Measurements from ENCODE around the gene SPRTN. TPM values are rescaled to one million over a fixed set of nuclear protein-coding genes. Genes with fewer than 3 reads are reported as not detected.

Gene SPRTN
- total and polyA plus RNA-seq, 7 donors, result 4.3 to 14.8 (median 9.1) TPM

GRCh38 chr1:231329483-231329882, 8.6 kb upstream of the SPRTN start:
- no peak for DNase-seq
- H3K27me3 ChIP-seq (ENCODE audit: insufficient read depth in 3 of 3, low read length in 2 of 3), result no peaks in the 10 kb centered on the region
- no peak overlapping the region for H3K4me3 ChIP-seq
- 90 to 93% (median 92%) methylated on average over 7 of the region's 7 CpGs for WGBS, 3 donors
- H3K27ac ChIP-seq, result no peak overlapping the region
- no peaks in the 10 kb centered on the region for H3K9me3 ChIP-seq
- no peak for ATAC-seq
- intact Hi-C loops (cut with DNase I), result loop anchor here in 1 of 2 donors (5.0 kb wide), 1 partner anchor 52 kb away; no protein-coding TSS in a partner anchor
- H3K36me3 ChIP-seq (ENCODE audit: insufficient read depth in 1 of 2, low read depth in 1 of 2), result peaks cover 0 to 4% of the 10 kb centered on the region in 2 donors
- no peak for TF ChIP-seq CTCF (IDR thresholded peaks at IDR 0.05)
- peaks cover 23% of the 10 kb centered on the region for H3K4me1 ChIP-seq

- Histone ChIP-seq H3K36me3 (ENCODE audit: insufficient read depth in 1 of 2, low read depth in 1 of 2) (peaks cover 0 to 10% of the 10 kb centered on the region in 2 donors), H3K27ac (no peak overlapping the region), H3K9me3 (no peaks in the 10 kb centered on the region), H3K4me1 (peaks cover 40% of the 10 kb centered on the region), H3K27me3 (ENCODE audit: insufficient read depth in 3 of 3, low read length in 2 of 3) (no peaks in the 10 kb centered on the region), H3K4me3 (peak overlapping the region; percentile 95)
- ATAC-seq (no peak), DNase-seq (no peak)
- 33 to 68% (median 39%) methylated on average over 1 of the region's 1 CpG for WGBS, 3 donors
- intact Hi-C loops (cut with DNase I), result loop anchor here in 1 of 2 donors (2.0 kb wide), 1 partner anchor 50 kb away; no protein-coding TSS in a partner anchor
- no peak for TF ChIP-seq CTCF (IDR thresholded peaks at IDR 0.05)
These were observed 5.3 kb upstream of the SPRTN start for GRCh38 chr1:231332761-231333160.

GRCh38 chr1:231334079-231334666, 3.9 kb upstream of the SPRTN start:
- TF ChIP-seq CTCF (IDR thresholded peaks at IDR 0.05), result no peak
- H3K4me1 ChIP-seq, result peaks cover 47% of the 10 kb centered on the region
- peak overlapping the region; percentile 36 for H3K27ac ChIP-seq
- peak overlapping the region; percentile 95 for H3K4me3 ChIP-seq
- no peak for ATAC-seq
- DNase-seq, result no peak
- WGBS, 3 donors, result 32 to 40% (median 33%) methylated on average over 1 of the region's 1 CpG
- intact Hi-C loops (cut with DNase I), result no loop called here
- no peaks in the 10 kb centered on the region for H3K27me3 ChIP-seq (ENCODE audit: insufficient read depth in 3 of 3, low read length in 2 of 3)
- H3K36me3 ChIP-seq (ENCODE audit: insufficient read depth in 1 of 2, low read depth in 1 of 2), result peaks cover 0 to 10% of the 10 kb centered on the region in 2 donors
- H3K9me3 ChIP-seq, result no peaks in the 10 kb centered on the region

GRCh38 chr1:231334952-231335351, 3.1 kb upstream of the SPRTN start:
- DNase-seq, result no peak
- no peak for ATAC-seq
- 87 to 92% (median 88%) methylated on average over 6 of the region's 6 CpGs for WGBS, 3 donors
- no peak for TF ChIP-seq CTCF (IDR thresholded peaks at IDR 0.05)
- Histone ChIP-seq H3K27me3 (ENCODE audit: insufficient read depth in 3 of 3, low read length in 2 of 3) (no peaks in the 10 kb centered on the region), H3K9me3 (no peaks in the 10 kb centered on the region), H3K36me3 (ENCODE audit: insufficient read depth in 1 of 2, low read depth in 1 of 2) (peaks cover 0 to 10% of the 10 kb centered on the region in 2 donors), H3K4me1 (peaks cover 52% of the 10 kb centered on the region), H3K27ac (peak overlapping the region; percentile 36), H3K4me3 (peak overlapping the region; percentile 95)
- intact Hi-C loops (cut with DNase I), result loop anchor here (5.0 kb wide), 2 partner anchors 93 to 257 kb away; partner anchors contain the start of gene GNPAT (in 2 of the 2)
